ENCODE measurements around the gene ZBTB40. TPM values are rescaled to one million over a fixed set of nuclear protein-coding genes. Genes with fewer than 3 reads are reported as not detected.

Gene ZBTB40
- total RNA-seq, 1 experiment from 2014 or later = 21.4 TPM

GRCh38 chr1:22545141-22545540 lies 93.5 kb downstream of the ZBTB40 start:
- ChIA-PET CTCF (interaction anchor here (0.5 kb wide), 1 partner anchor 521 kb away, joined by 4 read pairs; no protein-coding TSS in a partner anchor), POLR2A (ENCODE audit: unreplicated experiment) (no interaction called here)
- TF ChIP-seq EZH2 (IDR thresholded peaks at IDR 0.05; ENCODE audit: low read depth) = no peak
- no peaks in the 10 kb centered on the region for H4K20me1 ChIP-seq (ENCODE audit: insufficient read depth)
- intact Hi-C loops (cut with micrococcal nuclease; ENCODE audit: unreplicated experiment) = no loop called here
- H3K4me3 ChIP-seq = no peak overlapping the region
- no peak for DNase-seq
- no peak overlapping the region for H3K4me2 ChIP-seq
- H3F3A ChIP-seq (ENCODE audit: insufficient read depth, low read depth) = no peaks in the 10 kb centered on the region
- no peak overlapping the region for H2AFZ ChIP-seq
- H3K4me1 ChIP-seq (replicated peaks; ENCODE audit: insufficient read depth) = no peaks in the 10 kb centered on the region
- no peaks in the 10 kb centered on the region for H3K79me2 ChIP-seq (ENCODE audit: low read depth)
- no peak overlapping the region for H3K27ac ChIP-seq
- no peaks in the 10 kb centered on the region for H3K9me3 ChIP-seq (ENCODE audit: insufficient read depth, low read depth)
- no peaks in the 10 kb centered on the region for H3K36me3 ChIP-seq (ENCODE audit: low read depth)
- peaks cover 38% of the 10 kb centered on the region for H3K27me3 ChIP-seq (ENCODE audit: insufficient read depth, low read depth)
- H3K9me2 ChIP-seq (ENCODE audit: insufficient read depth) = no peaks in the 10 kb centered on the region
- no TSS peak for BruUV-seq (replicated peaks)

- H4K20me1 ChIP-seq (ENCODE audit: insufficient read depth) = no peaks in the 10 kb centered on the region
- H3K9me3 ChIP-seq (ENCODE audit: insufficient read depth, low read depth) = no peaks in the 10 kb centered on the region
- CTCF ChIA-PET = no interaction called here
- no peaks in the 10 kb centered on the region for H3K36me3 ChIP-seq (ENCODE audit: low read depth)
- no peaks in the 10 kb centered on the region for H3K9me2 ChIP-seq (ENCODE audit: insufficient read depth)
- H3F3A ChIP-seq (ENCODE audit: insufficient read depth, low read depth) = no peaks in the 10 kb centered on the region
- H3K4me1 ChIP-seq (replicated peaks; ENCODE audit: insufficient read depth) = no peaks in the 10 kb centered on the region
- no peaks in the 10 kb centered on the region for H3K79me2 ChIP-seq (ENCODE audit: low read depth)
- H2AFZ ChIP-seq = no peak overlapping the region
- POLR2A ChIA-PET (ENCODE audit: unreplicated experiment) = no interaction called here
- H3K27me3 ChIP-seq (ENCODE audit: insufficient read depth, low read depth) = peaks cover 43% of the 10 kb centered on the region
- H3K27ac ChIP-seq = no peak overlapping the region
- no peak for TF ChIP-seq EZH2 (IDR thresholded peaks at IDR 0.05; ENCODE audit: low read depth)
- TF ChIP-seq CTCF (conservative IDR thresholded peaks at IDR 0.05) = no peak
- H3K4me3 ChIP-seq = no peak overlapping the region
- no TSS peak for BruUV-seq (replicated peaks)
- no peak overlapping the region for H3K4me2 ChIP-seq
- intact Hi-C loops (cut with micrococcal nuclease; ENCODE audit: unreplicated experiment) = no loop called here
- DNase-seq = no peak
These were observed 95.7 kb downstream of the ZBTB40 start for GRCh38 chr1:22547186-22547817.

- TF ChIP-seq EZH2 (IDR thresholded peaks at IDR 0.05; ENCODE audit: low read depth) = no peak
- TF ChIP-seq CTCF (conservative IDR thresholded peaks at IDR 0.05) = no peak
- H4K20me1 ChIP-seq (ENCODE audit: insufficient read depth) = no peaks in the 10 kb centered on the region
- no peak for DNase-seq
- H3K4me3 ChIP-seq = no peak overlapping the region
- no peaks in the 10 kb centered on the region for H3K36me3 ChIP-seq (ENCODE audit: low read depth)
- ChIA-PET CTCF (no interaction called here), POLR2A (ENCODE audit: unreplicated experiment) (no interaction called here)
- no TSS peak for BruUV-seq (replicated peaks)
- H3K27ac ChIP-seq = no peak overlapping the region
- no peaks in the 10 kb centered on the region for H3K79me2 ChIP-seq (ENCODE audit: low read depth)
- H3K9me3 ChIP-seq (ENCODE audit: insufficient read depth, low read depth) = no peaks in the 10 kb centered on the region
- peaks cover 44% of the 10 kb centered on the region for H3K27me3 ChIP-seq (ENCODE audit: insufficient read depth, low read depth)
- no peaks in the 10 kb centered on the region for H3K4me1 ChIP-seq (replicated peaks; ENCODE audit: insufficient read depth)
- no peaks in the 10 kb centered on the region for H3F3A ChIP-seq (ENCODE audit: insufficient read depth, low read depth)
- intact Hi-C loops (cut with micrococcal nuclease; ENCODE audit: unreplicated experiment) = no loop called here
- H2AFZ ChIP-seq = no peak overlapping the region
- no peak overlapping the region for H3K4me2 ChIP-seq
- H3K9me2 ChIP-seq (ENCODE audit: insufficient read depth) = no peaks in the 10 kb centered on the region
These were observed 96.3 kb downstream of the ZBTB40 start for GRCh38 chr1:22547818-22548462.
